LNCAP (cell line): ENCODE data around the gene ST6GALNAC3.

Source experiments
- CTCF ChIP-seq: fragments of 450-650 bp; IDR thresholded peaks from 2 replicates; pipeline ENCODE4 v1.5.1; 2017; ENCODE audit warnings: mild to moderate bottlenecking

Gene ST6GALNAC3

DNA sequence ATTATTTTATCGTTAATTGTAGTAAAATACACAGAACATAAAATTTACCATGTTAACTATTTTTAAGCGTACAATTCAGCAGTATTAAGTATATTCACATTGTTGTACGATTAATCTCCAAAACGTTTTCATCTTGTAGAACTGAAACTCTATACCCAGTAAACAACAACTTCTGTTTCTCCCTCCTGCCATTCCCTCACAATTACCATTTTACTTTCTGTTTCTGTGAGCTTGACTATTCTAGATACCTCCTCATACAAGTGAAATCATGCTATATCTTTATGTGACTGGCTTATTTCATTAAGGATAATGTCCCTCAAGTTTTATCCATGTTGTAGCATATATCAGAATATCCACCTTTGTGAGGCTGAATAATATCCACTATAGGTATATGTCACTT, 156.8 kb downstream of the ST6GALNAC3 start:
- TF ChIP-seq CTCF = no peak

- no peak for TF ChIP-seq CTCF
These were observed 158.1 kb downstream of the ST6GALNAC3 start for GRCh38 chr1:76232666-76233065.

- no peak for TF ChIP-seq CTCF
These were observed 159.5 kb downstream of the ST6GALNAC3 start for GRCh38 chr1:76234061-76234460.

DNA sequence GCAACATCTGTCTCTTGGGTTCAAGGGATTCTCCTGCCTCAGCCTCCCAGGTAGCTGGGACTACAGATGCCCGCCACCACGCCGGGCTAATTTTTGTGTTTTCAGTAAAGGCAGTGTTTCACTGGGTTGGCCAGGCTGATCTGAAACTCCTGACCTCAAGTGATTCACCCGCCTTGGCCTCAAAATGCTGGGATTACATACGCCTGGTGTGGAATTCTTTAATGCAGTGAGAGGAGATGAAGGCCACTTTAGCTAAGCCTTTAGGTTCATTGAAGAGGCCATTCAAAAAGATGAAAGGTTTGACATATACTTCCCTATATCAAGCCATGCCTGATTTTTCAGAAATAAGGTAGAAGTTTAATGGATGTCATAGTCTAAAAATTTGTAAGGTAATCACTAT, 162.7 kb downstream of the ST6GALNAC3 start:
- no peak for TF ChIP-seq CTCF

GRCh38 chr1:76238094-76238628, 163.6 kb downstream of the ST6GALNAC3 start:
- TF ChIP-seq CTCF = no peak

DNA sequence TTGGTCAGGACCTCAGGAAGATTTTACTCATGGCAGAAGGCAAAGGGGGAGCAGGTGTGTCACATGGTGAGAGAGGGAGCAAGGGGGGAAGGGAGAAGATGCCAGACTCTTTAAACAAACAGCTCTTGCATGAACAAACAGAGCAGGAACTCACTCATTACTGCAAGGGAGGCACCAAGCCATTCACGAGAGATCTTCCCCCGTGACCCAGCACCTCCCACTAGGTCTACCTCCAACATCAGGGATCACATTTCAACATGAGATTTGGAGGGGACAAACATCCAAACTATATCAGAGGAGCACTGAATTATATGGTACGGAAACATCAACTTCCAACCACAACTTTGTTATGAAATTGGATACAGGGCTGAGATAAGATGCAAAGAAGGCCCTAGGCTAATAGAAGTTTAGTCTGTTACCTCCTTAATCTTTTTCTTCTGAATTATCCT, 164.9 kb downstream of the ST6GALNAC3 start:
- no peak for TF ChIP-seq CTCF

DNA sequence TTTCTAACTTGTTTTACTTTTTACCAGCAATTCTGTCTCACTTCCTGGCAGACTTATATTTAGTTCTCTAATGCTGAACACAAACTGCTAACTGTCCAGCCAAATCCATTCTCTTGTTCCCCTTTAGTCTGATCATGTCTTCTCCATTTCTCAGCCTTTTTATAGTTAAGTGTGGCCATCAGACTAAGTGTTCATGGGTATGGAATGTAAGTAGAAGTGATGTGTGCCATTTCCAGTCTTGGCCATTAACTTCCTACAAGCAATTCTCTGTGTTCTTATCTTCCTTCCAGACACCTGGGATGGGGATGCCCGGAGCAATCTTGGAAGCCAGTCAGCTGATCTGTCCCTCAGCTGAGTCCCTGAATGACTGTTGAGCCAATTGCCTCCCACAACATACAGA, 165.8 kb downstream of the ST6GALNAC3 start:
- no peak for TF ChIP-seq CTCF

DNA sequence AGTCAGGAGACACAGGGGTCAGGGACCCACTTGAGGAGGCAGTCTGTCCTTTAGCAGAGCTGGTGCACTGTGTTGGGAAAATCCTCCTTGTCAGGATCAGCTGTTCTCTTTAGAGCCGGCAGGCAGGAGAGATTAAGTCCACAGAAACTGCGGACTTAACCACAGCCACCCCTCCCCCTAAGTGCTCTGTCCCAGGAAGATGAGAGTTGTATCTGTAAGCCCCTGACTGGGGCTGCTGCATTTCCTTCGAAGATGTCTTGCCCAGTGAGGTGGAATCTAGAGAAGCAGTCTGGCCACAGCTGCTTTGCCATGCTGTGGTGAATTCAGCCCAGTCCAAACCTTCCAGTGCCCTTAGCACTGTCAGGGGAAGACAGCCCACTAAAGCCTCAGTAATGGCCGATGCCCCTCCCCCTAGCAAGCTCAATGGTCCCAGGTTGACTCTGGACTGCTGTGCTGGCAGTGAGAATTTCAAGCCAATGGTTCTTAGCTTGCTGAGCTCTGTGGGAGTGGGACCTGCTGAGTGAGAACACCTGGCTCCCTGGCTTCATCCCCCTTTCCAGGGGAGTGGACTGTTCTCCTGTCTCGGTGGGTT, 172.8 kb downstream of the ST6GALNAC3 start:
- TF ChIP-seq CTCF = no peak
